ENCODE measurements around the gene CCDC68.

The CCDC68 gene

GRCh38 chr18:54906331-54907185, 52.7 kb downstream of the CCDC68 start:
- TF ChIP-seq CTCF (conservative IDR thresholded peaks at IDR 0.05): no peak
- no peak overlapping the region for H3K27ac ChIP-seq

- no peak overlapping the region for H3K27ac ChIP-seq
- TF ChIP-seq CTCF (conservative IDR thresholded peaks at IDR 0.05): no peak
Observed at GRCh38 chr18:54905629-54906028, 53.6 kb downstream of the CCDC68 start.

GRCh38 chr18:54904581-54904980, 54.7 kb downstream of the CCDC68 start:
- TF ChIP-seq CTCF (conservative IDR thresholded peaks at IDR 0.05): no peak
- H3K27ac ChIP-seq: no peak overlapping the region

- no peak for TF ChIP-seq CTCF (conservative IDR thresholded peaks at IDR 0.05)
- H3K27ac ChIP-seq: no peak overlapping the region
Observed at GRCh38 chr18:54900290-54900689, 59.0 kb downstream of the CCDC68 start.

GRCh38 chr18:54899500-54899899, 59.8 kb downstream of the CCDC68 start:
- no peak for TF ChIP-seq CTCF (conservative IDR thresholded peaks at IDR 0.05)
- no peak overlapping the region for H3K27ac ChIP-seq

- peak overlapping the region; percentile 44; the same call in 1 of the 2 replicates for H3K27ac ChIP-seq
- TF ChIP-seq CTCF (conservative IDR thresholded peaks at IDR 0.05): no peak
Observed at GRCh38 chr18:54888933-54889332, 70.3 kb downstream of the CCDC68 start.

GRCh38 chr18:54888378-54888777, 70.9 kb downstream of the CCDC68 start:
- peak overlapping the region; percentile 44; the same call in 1 of the 2 replicates for H3K27ac ChIP-seq
- no peak for TF ChIP-seq CTCF (conservative IDR thresholded peaks at IDR 0.05)

Data from VCaP (cell line).